ENCODE data around the gene TMEM221. TPM values are rescaled to one million over a fixed set of nuclear protein-coding genes. Genes with fewer than 3 reads are reported as not detected.

Gene TMEM221
- total RNA-seq, 1 donor from 2014 or later = 0.30 TPM

DNA sequence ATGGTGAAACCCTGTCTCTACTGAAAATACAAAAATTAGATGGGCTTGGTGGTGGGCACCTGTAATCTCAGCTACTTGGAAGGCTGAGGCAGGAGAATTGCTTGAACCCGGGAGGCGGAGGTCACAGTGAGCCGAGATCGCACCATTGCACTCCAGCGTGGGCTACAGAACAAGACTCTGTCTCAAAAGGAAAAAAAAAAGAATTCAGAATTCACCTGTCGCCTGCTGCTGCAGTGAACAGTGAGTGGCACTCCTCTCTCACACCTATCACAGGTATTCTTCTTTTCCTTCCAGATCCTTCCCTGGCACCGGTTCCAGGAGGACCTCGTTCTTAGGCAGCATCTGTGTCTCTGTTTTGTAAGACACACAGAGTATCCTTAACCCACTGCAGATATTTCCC lies 34.4 kb downstream of the TMEM221 start:
- DNase-seq (ENCODE audit: extremely low spot score, unreplicated experiment) = no peak
- no peaks in the 10 kb centered on the region for H3K36me3 Mint-ChIP-seq (ENCODE audit: unreplicated experiment)
- H3K9me3 Mint-ChIP-seq (ENCODE audit: unreplicated experiment) = no peaks in the 10 kb centered on the region
- peaks cover 8% of the 10 kb centered on the region for H3K4me1 Mint-ChIP-seq (ENCODE audit: unreplicated experiment)
- no peak overlapping the region for H3K4me3 Mint-ChIP-seq (ENCODE audit: unreplicated experiment)
- TF ChIP-seq CTCF (IDR thresholded peaks at IDR 0.05) = no peak
- H3K27ac Mint-ChIP-seq (ENCODE audit: unreplicated experiment) = no peak overlapping the region
- H3K27me3 Mint-ChIP-seq (ENCODE audit: unreplicated experiment) = peaks cover 20% of the 10 kb centered on the region

DNA sequence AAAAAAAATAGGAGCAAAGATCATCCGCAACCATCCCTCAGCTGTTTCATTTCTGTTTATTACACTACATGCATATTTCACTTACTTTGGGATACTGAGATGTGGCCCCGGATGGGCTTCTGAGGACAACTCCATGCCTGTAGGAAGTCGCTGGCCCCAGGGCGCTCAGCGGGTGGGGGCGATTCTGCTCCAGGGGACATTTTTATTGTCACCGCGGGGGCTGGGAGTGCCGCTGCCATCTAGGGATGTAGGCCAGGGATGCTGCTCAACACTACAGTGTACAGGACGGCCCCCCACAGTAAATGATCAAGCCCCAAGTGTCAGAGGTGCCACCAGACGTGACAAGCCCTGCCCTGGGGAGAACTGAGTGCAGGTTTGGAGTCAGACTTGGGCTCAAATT lies 36.7 kb downstream of the TMEM221 start:
- H3K27me3 Mint-ChIP-seq (ENCODE audit: unreplicated experiment) = peaks cover 18% of the 10 kb centered on the region
- no peaks in the 10 kb centered on the region for H3K9me3 Mint-ChIP-seq (ENCODE audit: unreplicated experiment)
- H3K36me3 Mint-ChIP-seq (ENCODE audit: unreplicated experiment) = no peaks in the 10 kb centered on the region
- DNase-seq (ENCODE audit: extremely low spot score, unreplicated experiment) = no peak
- H3K4me3 Mint-ChIP-seq (ENCODE audit: unreplicated experiment) = no peak overlapping the region
- no peak for TF ChIP-seq CTCF (IDR thresholded peaks at IDR 0.05)
- H3K4me1 Mint-ChIP-seq (ENCODE audit: unreplicated experiment) = peaks cover 11% of the 10 kb centered on the region
- no peak overlapping the region for H3K27ac Mint-ChIP-seq (ENCODE audit: unreplicated experiment)

DNA sequence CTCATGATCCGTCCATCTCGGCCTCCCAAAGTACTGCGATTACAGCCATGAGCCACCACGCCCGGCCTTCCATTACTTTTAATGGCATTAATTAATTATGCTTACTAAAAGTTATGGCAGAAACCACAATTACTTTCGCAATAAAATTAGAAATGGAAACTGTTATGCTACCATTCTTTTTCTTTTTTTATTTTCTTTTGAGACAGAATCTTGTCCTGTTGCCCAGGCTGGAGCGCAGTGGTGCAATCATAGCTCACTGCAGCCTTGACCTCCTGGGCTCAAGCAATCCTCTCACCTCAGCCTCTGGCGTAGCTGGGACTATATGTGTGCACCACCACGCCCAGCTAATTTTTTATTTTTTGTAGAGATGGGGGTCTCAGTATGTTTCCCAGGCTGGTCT lies 38.5 kb downstream of the TMEM221 start:
- H3K9me3 Mint-ChIP-seq (ENCODE audit: unreplicated experiment) = no peaks in the 10 kb centered on the region
- no peak overlapping the region for H3K4me3 Mint-ChIP-seq (ENCODE audit: unreplicated experiment)
- H3K27me3 Mint-ChIP-seq (ENCODE audit: unreplicated experiment) = peaks cover 9% of the 10 kb centered on the region
- no peak overlapping the region for H3K27ac Mint-ChIP-seq (ENCODE audit: unreplicated experiment)
- peaks cover 25% of the 10 kb centered on the region for H3K4me1 Mint-ChIP-seq (ENCODE audit: unreplicated experiment)
- no peak for DNase-seq (ENCODE audit: extremely low spot score, unreplicated experiment)
- H3K36me3 Mint-ChIP-seq (ENCODE audit: unreplicated experiment) = no peaks in the 10 kb centered on the region
- TF ChIP-seq CTCF (IDR thresholded peaks at IDR 0.05) = no peak

DNA sequence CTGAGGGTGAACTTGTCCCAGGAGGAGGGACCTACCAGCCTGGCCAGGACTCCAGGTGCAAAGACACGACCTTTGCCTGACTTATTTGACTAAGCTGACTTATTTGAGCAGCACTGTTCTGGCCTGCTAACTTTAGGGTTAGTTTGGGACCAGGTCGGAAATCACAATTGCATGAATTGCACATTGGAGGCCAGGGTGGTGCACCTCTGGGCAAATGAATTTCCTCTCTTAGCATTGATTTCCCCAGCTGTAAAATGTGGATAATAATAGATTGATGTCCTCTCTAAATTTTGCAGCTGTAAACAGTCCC lies 41.6 kb downstream of the TMEM221 start:
- no peak for DNase-seq (ENCODE audit: extremely low spot score, unreplicated experiment)

More for the DNA sequence above, 41.6 kb downstream of the TMEM221 start:
- Mint-ChIP-seq H3K4me1 (ENCODE audit: unreplicated experiment) (peaks cover 18% of the 10 kb centered on the region), H3K9me3 (ENCODE audit: unreplicated experiment) (no peaks in the 10 kb centered on the region), H3K27ac (ENCODE audit: unreplicated experiment) (no peak overlapping the region), H3K27me3 (ENCODE audit: unreplicated experiment) (no peaks in the 10 kb centered on the region), H3K4me3 (ENCODE audit: unreplicated experiment) (no peak overlapping the region), H3K36me3 (ENCODE audit: unreplicated experiment) (no peaks in the 10 kb centered on the region)
- no peak for TF ChIP-seq CTCF (IDR thresholded peaks at IDR 0.05)

All from osteocyte (in vitro differentiated cells).